Neuronal stem cell (in vitro differentiated cells): ENCODE results near the gene GAS2L1. TPM values are rescaled to one million over a fixed set of nuclear protein-coding genes. Genes with fewer than 3 reads are reported as not detected.

Experiments
- small RNA-seq: library from polyadenylated mRNA; stranded (forward); fragments of <200 nt; extraction: miRNeasy Mini kit (QIAGEN cat#:217004); gene quantifications from one replicate; pipeline ENCODE3, GENCODE V24; 2013; ENCODE audit not compliant: insufficient read depth

GAS2L1 gene

Small RNAs within 50 kb of the gene (small RNA-seq; reads per million reads assigned to genes)
- gene MIR3653, result not detected
